Measurements from ENCODE around the gene TDRD12.
"Not testable (repeated sequence)": the region's sequence is repeated elsewhere in the genome, so short reads cannot be mapped to it uniquely, and the experiment has no call there.

TDRD12 gene

DNA sequence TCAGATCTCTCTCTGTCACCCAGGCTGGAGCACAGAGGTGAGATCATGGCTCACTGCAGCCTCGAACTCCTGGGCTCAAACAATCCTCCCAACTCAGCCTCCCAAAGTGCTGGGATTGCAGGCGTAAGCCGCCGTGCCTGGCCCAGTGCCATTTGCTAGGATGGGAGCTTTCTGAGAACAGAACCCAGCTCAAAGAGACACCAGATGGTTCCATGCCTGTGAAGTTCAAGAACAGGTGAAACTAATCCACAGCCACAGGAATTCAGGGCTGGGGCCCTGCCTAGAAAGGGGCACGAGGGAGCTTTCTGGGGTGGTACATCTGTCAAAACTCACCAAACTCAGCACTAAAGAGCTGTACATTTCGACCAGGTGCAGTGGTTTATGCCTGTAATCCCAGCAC is 145.8 kb downstream of the TDRD12 start:
- Histone ChIP-seq H3K27ac (ENCODE audit: low read length) (no peak overlapping the region), H3K9me3 (ENCODE audit: insufficient read depth, low read depth, low read length) (no peaks in the 10 kb centered on the region), H3K4me1 (ENCODE audit: insufficient read depth, low read length) (no peaks in the 10 kb centered on the region), H3K9ac (ENCODE audit: low read depth, low read length) (no peak overlapping the region), H3K27me3 (ENCODE audit: insufficient read depth, low read length) (no peaks in the 10 kb centered on the region), H3K4me3 (ENCODE audit: low read length) (no peak overlapping the region), H3K36me3 (ENCODE audit: insufficient read depth, low read depth, low read length) (no peaks in the 10 kb centered on the region)

DNA sequence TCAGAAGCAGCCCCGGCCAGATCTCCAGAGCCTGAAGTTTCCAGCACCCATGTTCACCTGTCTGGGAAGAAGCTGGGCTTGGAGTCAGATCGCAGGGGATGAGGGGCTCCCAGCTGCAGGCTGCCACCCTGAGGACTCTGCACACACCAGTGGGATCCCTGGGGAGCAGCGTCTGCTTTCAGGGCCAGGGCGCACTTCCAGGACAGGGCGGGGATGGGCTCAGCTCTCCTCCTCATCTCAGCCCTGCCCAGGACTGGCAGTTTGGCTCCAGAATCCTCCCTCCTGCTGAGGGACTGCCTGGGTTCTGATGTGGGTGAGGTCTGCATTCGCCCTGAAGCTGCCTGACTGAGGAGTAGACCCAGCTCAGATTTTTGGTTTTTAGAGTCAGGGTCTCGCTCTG is 146.5 kb downstream of the TDRD12 start:
- no peaks in the 10 kb centered on the region for H3K9me3 ChIP-seq (ENCODE audit: insufficient read depth, low read depth, low read length)
- H3K36me3 ChIP-seq (ENCODE audit: insufficient read depth, low read depth, low read length): no peaks in the 10 kb centered on the region
- no peaks in the 10 kb centered on the region for H3K4me1 ChIP-seq (ENCODE audit: insufficient read depth, low read length)
- no peak overlapping the region for H3K27ac ChIP-seq (ENCODE audit: low read length)
- no peak overlapping the region for H3K4me3 ChIP-seq (ENCODE audit: low read length)
- no peak overlapping the region for H3K9ac ChIP-seq (ENCODE audit: low read depth, low read length)
- no peaks in the 10 kb centered on the region for H3K27me3 ChIP-seq (ENCODE audit: insufficient read depth, low read length)

DNA sequence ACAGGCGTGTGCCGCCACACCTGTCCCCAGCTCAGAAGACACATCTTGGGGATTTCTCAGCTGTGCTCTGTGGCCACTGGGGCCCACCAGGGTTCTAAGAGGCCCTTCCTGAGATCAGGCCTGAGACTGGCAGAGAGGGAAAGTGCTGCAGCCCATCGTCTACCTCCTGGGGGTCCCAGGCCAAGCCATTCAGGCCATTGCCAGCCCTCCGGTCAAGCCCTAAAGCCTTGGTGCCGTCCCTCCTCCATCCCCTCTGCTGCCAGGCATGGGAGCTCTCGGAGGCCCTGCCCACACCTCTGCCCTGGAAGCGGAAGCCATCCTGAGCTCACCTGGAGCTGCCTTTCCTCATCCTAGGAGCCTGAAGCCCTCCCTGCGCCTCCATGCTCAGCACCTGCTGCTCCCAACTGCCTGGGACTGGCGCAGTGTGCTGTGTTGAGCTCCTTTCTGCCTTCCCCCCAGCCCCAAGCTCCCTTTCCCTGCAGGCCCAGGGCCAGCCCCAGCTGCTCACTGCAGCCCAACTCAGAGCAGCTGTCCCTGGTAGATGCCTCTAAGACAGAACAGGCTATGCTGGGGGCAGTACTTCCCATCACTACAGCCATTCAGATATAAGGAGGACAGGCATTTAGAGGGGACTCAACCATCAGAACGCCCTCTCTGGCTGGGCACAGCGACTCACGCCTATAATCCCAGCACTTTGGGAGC is 147.1 kb downstream of the TDRD12 start:
- Histone ChIP-seq H3K9me3 (ENCODE audit: insufficient read depth, low read depth, low read length) (no peaks in the 10 kb centered on the region), H3K27me3 (ENCODE audit: insufficient read depth, low read length) (no peaks in the 10 kb centered on the region), H3K27ac (ENCODE audit: low read length) (no peak overlapping the region), H3K4me1 (ENCODE audit: insufficient read depth, low read length) (no peaks in the 10 kb centered on the region), H3K4me3 (ENCODE audit: low read length) (no peak overlapping the region), H3K9ac (ENCODE audit: low read depth, low read length) (no peak overlapping the region), H3K36me3 (ENCODE audit: insufficient read depth, low read depth, low read length) (no peaks in the 10 kb centered on the region)

DNA sequence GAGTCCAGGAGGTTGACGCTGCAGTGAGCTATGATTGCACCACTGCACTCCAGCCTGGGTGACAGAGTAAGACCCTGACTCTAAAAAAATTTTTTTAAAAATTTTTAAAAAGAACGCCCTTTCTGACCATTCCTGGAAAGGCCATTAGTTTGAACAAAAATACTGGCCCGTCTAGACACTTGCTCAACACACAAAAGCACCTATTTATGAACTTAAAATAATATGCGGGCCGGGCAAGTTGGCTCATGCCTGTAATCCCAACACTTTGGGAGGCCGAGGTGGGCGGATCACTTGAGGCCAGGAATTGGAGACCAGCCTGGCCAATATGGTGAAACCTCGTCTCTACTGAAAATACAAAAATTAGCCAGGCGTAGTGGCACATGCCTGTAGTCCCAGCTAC is 147.9 kb downstream of the TDRD12 start:
- H3K27ac ChIP-seq (ENCODE audit: low read length); H3K27me3 ChIP-seq (ENCODE audit: insufficient read depth, low read length); H3K36me3 ChIP-seq (ENCODE audit: insufficient read depth, low read depth, low read length); H3K4me1 ChIP-seq (ENCODE audit: insufficient read depth, low read length); H3K4me3 ChIP-seq (ENCODE audit: low read length); H3K9me3 ChIP-seq (ENCODE audit: insufficient read depth, low read depth, low read length); H3K9ac ChIP-seq (ENCODE audit: low read depth, low read length): not testable (repeated sequence)

DNA sequence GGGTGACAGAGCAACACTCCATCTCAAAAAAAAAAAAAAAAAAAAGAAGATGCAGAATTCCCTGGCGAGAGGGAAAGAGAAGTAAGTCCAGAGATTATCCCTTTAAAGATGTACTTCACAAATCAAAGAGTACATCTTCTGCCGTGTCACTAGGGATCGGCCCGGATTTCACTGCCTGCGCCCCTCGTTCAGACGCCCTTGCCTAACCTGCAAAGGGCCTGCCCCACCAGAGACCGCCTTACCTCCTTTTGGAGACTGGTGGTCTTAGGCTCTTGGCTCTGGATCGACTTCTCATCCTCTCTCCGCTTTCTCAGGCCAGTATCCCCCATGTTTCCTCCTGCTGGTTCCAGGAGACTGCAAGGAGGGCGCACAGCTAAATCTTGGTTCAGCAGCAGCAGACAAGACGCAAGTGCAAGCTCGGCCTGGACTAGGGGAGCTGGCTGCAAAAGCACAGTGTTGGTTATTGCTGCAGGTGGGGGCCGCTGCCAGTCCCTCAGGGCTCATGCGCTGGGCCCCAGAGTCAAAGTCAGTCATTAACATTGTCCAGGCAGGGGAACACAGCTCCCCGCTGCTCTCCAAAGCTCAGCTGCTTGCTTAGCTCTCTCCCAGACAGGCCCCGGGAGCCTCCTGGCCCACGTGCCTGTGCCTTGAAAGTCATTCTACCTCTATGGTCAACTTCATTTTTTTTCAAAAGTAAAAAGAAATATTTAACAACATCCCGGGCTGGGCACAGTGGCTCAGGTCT is 148.8 kb downstream of the TDRD12 start:
- no peaks in the 10 kb centered on the region for H3K9me3 ChIP-seq (ENCODE audit: insufficient read depth, low read depth, low read length)
- no peaks in the 10 kb centered on the region for H3K27me3 ChIP-seq (ENCODE audit: insufficient read depth, low read length)
- H3K36me3 ChIP-seq (ENCODE audit: insufficient read depth, low read depth, low read length): no peaks in the 10 kb centered on the region
- no peak overlapping the region for H3K4me3 ChIP-seq (ENCODE audit: low read length)
- no peaks in the 10 kb centered on the region for H3K4me1 ChIP-seq (ENCODE audit: insufficient read depth, low read length)
- H3K27ac ChIP-seq (ENCODE audit: low read length): no peak overlapping the region
- no peak overlapping the region for H3K9ac ChIP-seq (ENCODE audit: low read depth, low read length)

DNA sequence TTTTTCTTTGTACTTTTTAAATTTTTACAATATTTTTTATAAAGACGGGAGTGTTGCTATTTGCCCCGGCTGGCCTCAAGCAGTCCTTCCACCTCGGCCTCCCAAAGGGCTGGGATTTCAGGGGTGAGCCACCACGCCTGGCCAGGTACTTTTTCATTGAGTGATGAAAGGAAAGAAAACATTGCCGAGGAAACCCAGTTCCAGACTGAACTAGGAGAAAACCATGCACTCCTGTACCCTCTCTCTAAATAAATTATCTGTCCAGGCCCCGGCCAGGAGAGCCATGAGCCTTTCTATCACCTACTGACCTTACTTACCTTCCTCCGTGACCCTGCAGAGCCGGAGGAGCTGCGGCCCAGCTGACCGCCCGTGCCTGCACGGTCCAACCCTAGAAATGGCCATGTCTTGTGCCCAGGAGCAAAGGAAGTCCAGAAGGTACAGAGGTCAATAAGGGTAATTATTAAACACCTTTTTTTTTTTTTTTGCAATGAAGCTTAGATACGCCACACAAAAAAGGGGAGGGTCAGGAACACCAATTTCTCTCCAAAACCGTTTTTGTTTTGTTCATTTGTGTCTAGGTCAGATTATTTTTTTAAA is 149.9 kb downstream of the TDRD12 start, which contains the start of gene SLC7A9:
Gene SLC7A9 (minus strand): TSS at position 399 of the 597 bp plus-strand sequence. CDS start 1,233 bp downstream, outside the sequence.
- Histone ChIP-seq H3K27ac (ENCODE audit: low read length) (no peak within 1 kb of the TSS), H3K27me3 (ENCODE audit: insufficient read depth, low read length) (no peaks in the 10 kb centered on the region), H3K4me3 (ENCODE audit: low read length) (no peak within 1 kb of the TSS), H3K9ac (ENCODE audit: low read depth, low read length) (no peak within 1 kb of the TSS; the same call in 1 of the 2 replicates), H3K4me1 (ENCODE audit: insufficient read depth, low read length) (no peaks in the 10 kb centered on the region), H3K9me3 (ENCODE audit: insufficient read depth, low read depth, low read length) (no peaks in the 10 kb centered on the region), H3K36me3 (ENCODE audit: insufficient read depth, low read depth, low read length) (no peaks in the 10 kb centered on the region)

DNA sequence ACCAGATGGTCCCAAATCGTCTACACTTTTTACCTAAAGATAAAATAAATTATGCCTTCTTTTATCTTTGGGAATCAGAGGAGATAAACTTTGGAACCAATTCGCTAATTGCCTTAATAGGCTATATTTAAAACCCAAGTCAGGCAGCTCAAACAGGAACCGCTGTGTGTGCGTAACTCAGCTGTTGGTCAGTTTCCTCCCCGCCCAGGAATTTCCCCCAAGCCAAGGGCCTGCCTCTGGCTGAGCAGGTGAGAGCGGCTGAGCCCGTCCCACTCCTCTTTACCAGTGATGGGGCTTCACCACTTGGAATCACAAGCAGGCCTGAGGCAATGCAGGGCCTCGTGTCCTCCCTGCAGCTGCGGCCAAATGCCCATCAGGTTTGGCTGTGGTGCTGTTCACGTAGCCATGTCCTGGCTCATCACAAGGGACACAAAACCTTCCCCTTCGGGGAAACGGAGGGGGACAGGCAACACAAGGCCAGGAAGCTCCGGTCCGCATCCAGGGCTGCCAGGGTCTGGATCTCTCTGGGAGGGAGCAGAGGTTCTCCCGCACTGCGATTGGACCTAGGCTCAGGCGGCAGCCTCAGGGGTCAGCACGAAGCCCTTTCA is 150.5 kb downstream of the TDRD12 start:
- no peaks in the 10 kb centered on the region for H3K36me3 ChIP-seq (ENCODE audit: insufficient read depth, low read depth, low read length)
- H3K27ac ChIP-seq (ENCODE audit: low read length): no peak overlapping the region
- no peak overlapping the region for H3K4me3 ChIP-seq (ENCODE audit: low read length)
- no peaks in the 10 kb centered on the region for H3K4me1 ChIP-seq (ENCODE audit: insufficient read depth, low read length)
- H3K9me3 ChIP-seq (ENCODE audit: insufficient read depth, low read depth, low read length): no peaks in the 10 kb centered on the region
- no peak overlapping the region; the same call in 1 of the 2 replicates for H3K9ac ChIP-seq (ENCODE audit: low read depth, low read length)
- no peaks in the 10 kb centered on the region for H3K27me3 ChIP-seq (ENCODE audit: insufficient read depth, low read length)

DNA sequence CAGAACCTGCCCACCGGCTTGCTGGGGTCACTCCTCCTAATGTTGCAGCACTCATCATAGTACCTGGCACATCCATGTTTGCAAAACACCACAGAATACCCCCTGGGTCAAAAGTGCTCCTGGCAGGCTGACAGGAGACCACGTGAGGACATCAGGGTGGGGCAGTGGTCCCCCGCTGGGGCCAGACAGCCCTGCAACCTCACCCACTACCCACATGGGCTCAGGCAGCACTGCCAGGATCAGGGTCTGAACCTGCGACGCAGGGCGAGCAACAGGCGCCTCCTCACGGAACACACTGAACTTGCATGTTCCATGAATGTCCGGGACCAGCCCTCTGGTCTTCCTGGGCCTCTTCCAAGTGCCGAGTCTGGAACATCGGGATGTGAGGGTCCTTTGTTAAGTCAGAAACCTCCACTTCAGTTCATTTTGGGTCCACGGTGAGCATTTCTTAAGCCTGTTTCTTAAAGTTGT is 151.4 kb downstream of the TDRD12 start:
- H3K4me1 ChIP-seq (ENCODE audit: insufficient read depth, low read length): no peaks in the 10 kb centered on the region
- no peaks in the 10 kb centered on the region for H3K36me3 ChIP-seq (ENCODE audit: insufficient read depth, low read depth, low read length)
- no peak overlapping the region for H3K9ac ChIP-seq (ENCODE audit: low read depth, low read length)
- H3K27ac ChIP-seq (ENCODE audit: low read length): no peak overlapping the region
- H3K4me3 ChIP-seq (ENCODE audit: low read length): no peak overlapping the region
- H3K27me3 ChIP-seq (ENCODE audit: insufficient read depth, low read length): no peaks in the 10 kb centered on the region
- no peaks in the 10 kb centered on the region for H3K9me3 ChIP-seq (ENCODE audit: insufficient read depth, low read depth, low read length)

DNA sequence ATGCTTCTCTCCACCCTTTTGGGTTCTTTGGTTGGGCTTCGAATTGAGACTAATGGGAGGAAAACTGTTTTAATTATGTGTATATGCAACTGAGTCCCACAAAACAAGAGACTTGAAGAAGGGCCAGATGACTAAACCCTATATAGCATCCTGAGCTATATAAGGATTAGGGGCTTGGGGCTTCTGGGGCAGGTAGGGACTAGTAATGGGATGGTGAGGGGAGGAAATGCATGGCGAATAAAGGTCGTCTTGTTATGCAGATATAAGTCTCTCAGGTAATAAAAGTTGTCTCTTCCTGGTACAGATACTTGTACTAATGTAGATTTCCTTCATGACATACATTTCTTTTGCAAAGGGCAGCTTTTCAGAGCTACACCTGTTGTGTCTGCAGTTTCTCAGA is 152.8 kb downstream of the TDRD12 start:
- Histone ChIP-seq H3K27ac (ENCODE audit: low read length) (no peak overlapping the region), H3K36me3 (ENCODE audit: insufficient read depth, low read depth, low read length) (no peaks in the 10 kb centered on the region), H3K9ac (ENCODE audit: low read depth, low read length) (no peak overlapping the region), H3K9me3 (ENCODE audit: insufficient read depth, low read depth, low read length) (no peaks in the 10 kb centered on the region), H3K27me3 (ENCODE audit: insufficient read depth, low read length) (no peaks in the 10 kb centered on the region), H3K4me1 (ENCODE audit: insufficient read depth, low read length) (no peaks in the 10 kb centered on the region), H3K4me3 (ENCODE audit: low read length) (no peak overlapping the region)

DNA sequence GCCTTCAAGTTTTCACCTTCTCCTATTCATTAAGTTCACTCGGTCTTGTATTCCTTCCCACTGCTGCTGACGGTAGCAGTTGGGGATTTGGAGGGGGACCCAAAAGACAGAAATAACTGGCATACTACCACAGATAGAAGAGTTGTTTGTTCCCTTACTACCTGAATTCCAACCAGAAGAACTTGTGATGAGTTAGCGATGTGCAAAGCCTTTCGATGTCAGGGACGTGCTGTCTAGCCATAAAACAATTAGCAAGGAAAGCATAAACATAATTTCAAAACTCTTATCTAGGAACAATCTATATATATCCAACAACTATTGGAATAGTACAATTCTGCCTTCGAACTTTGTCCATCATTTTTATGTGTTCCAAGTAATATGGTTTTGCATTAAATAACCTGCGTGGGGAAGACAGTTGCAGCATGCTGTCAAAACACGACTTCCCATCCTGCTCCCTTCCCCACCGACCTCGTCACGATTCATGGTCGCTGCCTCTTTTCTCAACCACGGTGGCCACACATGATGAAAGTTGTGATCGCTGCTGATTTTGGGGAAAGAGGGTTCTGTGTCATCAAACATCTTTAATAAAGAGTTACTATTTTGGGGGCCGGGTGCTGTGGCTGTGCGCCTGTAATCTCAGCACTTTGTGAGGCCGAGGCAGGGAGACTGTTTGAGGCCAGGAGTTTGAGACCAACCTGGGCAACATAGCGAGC is 153.8 kb downstream of the TDRD12 start:
- H3K36me3 ChIP-seq (ENCODE audit: insufficient read depth, low read depth, low read length): no peaks in the 10 kb centered on the region
- no peaks in the 10 kb centered on the region for H3K9me3 ChIP-seq (ENCODE audit: insufficient read depth, low read depth, low read length)
- no peaks in the 10 kb centered on the region for H3K27me3 ChIP-seq (ENCODE audit: insufficient read depth, low read length)
- H3K4me1 ChIP-seq (ENCODE audit: insufficient read depth, low read length): no peaks in the 10 kb centered on the region
- H3K4me3 ChIP-seq (ENCODE audit: low read length): no peak overlapping the region
- H3K9ac ChIP-seq (ENCODE audit: low read depth, low read length): no peak overlapping the region
- no peak overlapping the region for H3K27ac ChIP-seq (ENCODE audit: low read length)

DNA sequence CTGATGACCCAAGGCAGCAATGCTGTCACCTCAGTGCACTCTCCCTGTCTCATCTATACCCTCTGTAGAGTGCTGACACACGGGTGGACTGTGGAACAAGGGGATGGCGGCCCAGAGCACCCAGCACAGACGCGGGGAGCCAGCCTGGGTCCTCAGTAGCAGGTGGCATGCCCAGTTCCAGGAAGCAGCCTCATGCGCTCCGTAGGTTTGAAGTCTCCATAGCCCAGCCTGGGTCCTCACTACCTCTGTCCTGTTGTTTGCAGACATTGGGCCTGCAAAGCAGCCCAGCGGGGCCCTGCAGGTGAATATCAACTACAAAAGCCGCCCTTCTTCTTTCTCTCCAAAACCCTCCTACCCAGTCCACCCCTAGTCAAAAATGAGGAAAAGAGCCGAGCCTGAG is 155.0 kb downstream of the TDRD12 start:
- Histone ChIP-seq H3K9me3 (ENCODE audit: insufficient read depth, low read depth, low read length) (no peaks in the 10 kb centered on the region), H3K27ac (ENCODE audit: low read length) (no peak overlapping the region), H3K9ac (ENCODE audit: low read depth, low read length) (no peak overlapping the region), H3K4me1 (ENCODE audit: insufficient read depth, low read length) (no peaks in the 10 kb centered on the region), H3K4me3 (ENCODE audit: low read length) (no peak overlapping the region), H3K27me3 (ENCODE audit: insufficient read depth, low read length) (no peaks in the 10 kb centered on the region), H3K36me3 (ENCODE audit: insufficient read depth, low read depth, low read length) (no peaks in the 10 kb centered on the region)
